ENCODE results near the gene CPVL.

GRCh38 chr7:29122759-29123158 lies 23.6 kb downstream of the CPVL start:
- TF ChIP-seq CTCF (IDR thresholded peaks at IDR 0.05) (no peak), POLR2A (IDR thresholded peaks at IDR 0.05) (no peak)

Data from esophagus squamous epithelium (tissue), 4 donors.